MCF 10A (cell line): ENCODE results near the gene CHST1. TPM values are rescaled to one million over a fixed set of nuclear protein-coding genes. Genes with fewer than 3 reads are reported as not detected.

Source experiments
- BruUV-seq: library from RNA; stranded (reverse); fragments of 400-500 nt; replicated peaks from 2 replicates; lab custom pipeline; 2021; lab: Mats Ljungman, UMichigan
- CTCF ChIA-PET: fragments of 300-600 bp; sonication (Branson Sonifier 250); formaldehyde crosslinking; extraction: SDS; loops from one replicate; lab custom pipeline; 2021; ENCODE audit warnings: antibody characterized with exemption, inconsistent platforms; lab: Yijun Ruan, JAX
- POLR2A ChIA-PET: fragments of 300-600, 350-650 bp; sonication (Branson Sonifier 250); formaldehyde crosslinking; extraction: SDS; loops from one replicate; lab custom pipeline; 2020; ENCODE audit warnings: antibody characterized with exemption, inconsistent platforms; lab: Yijun Ruan, JAX
- DNase-seq: peaks from one replicate; pipeline ENCODE4 v3.0.0-alpha.2; 2018; ENCODE audit not compliant: unreplicated experiment
- H3K27ac Mint-ChIP-seq: one replicate; pipeline ENCODE4 v1.8.0; 2022; ENCODE audit warnings: mild to moderate bottlenecking, low read depth, mixed read lengths; ENCODE audit not compliant: unreplicated experiment
- H3K27me3 Mint-ChIP-seq: one replicate; pipeline ENCODE4 v1.8.0; 2022; ENCODE audit warnings: mixed read lengths; ENCODE audit not compliant: insufficient read depth, unreplicated experiment
- H3K36me3 Mint-ChIP-seq: one replicate; pipeline ENCODE4 v1.8.0; 2022; ENCODE audit warnings: mild to moderate bottlenecking, moderate library complexity, mixed read lengths; ENCODE audit not compliant: insufficient read depth, unreplicated experiment
- H3K4me1 Mint-ChIP-seq: one replicate; pipeline ENCODE4 v1.8.0; 2022; ENCODE audit warnings: mixed read lengths; ENCODE audit not compliant: insufficient read depth, unreplicated experiment
- H3K4me3 Mint-ChIP-seq: one replicate; pipeline ENCODE4 v1.8.0; 2022; ENCODE audit warnings: mild to moderate bottlenecking, moderate library complexity, mixed read lengths; ENCODE audit not compliant: unreplicated experiment
- H3K9me3 Mint-ChIP-seq: one replicate; pipeline ENCODE4 v1.8.0; 2022; ENCODE audit warnings: mixed read lengths; ENCODE audit not compliant: unreplicated experiment
- CTCF ChIP-seq: fragments of 200-600 bp; IDR thresholded peaks from one replicate; pipeline ENCODE4 v1.8.0; 2022; ENCODE audit warnings: antibody characterized with exemption, mild to moderate bottlenecking; ENCODE audit not compliant: unreplicated experiment
- intact Hi-C: fragments of 100-400 bp; cut with micrococcal nuclease; formaldehyde crosslinking; loops from 2 replicates; pipeline ENCODE4 v1.14.1; 2022
- total RNA-seq: library from RNA; stranded (reverse); gene quantifications from 2 replicates; pipeline ENCODE4 v1.2.3, GENCODE V29; 2022

Gene CHST1
- total RNA-seq, 1 experiment from 2014 or later, result not detected

GRCh38 chr11:45658292-45658991 is 7.0 kb downstream of the CHST1 start:
- Mint-ChIP-seq H3K27ac (no peak overlapping the region), H3K4me1 (no peaks in the 10 kb centered on the region), H3K9me3 (no peaks in the 10 kb centered on the region), H3K27me3 (peaks cover 26% of the 10 kb centered on the region), H3K36me3 (no peaks in the 10 kb centered on the region), H3K4me3 (no peak overlapping the region)
- peak; percentile 27 for DNase-seq
- ChIA-PET POLR2A (interaction anchor here (0.5 kb wide), 1 partner anchor 1388 kb away, joined by 5 read pairs; no protein-coding TSS in a partner anchor), CTCF (interaction anchor here (0.6 to 7.6 kb wide), 11 partner anchors 11 to 468 kb away, joined by 3 to 62 read pairs (median 4); no protein-coding TSS in a partner anchor)
- intact Hi-C loops, result no loop called here
- TF ChIP-seq CTCF, result no peak
- no TSS peak for BruUV-seq

GRCh38 chr11:45657496-45658260 is 7.7 kb downstream of the CHST1 start:
- Mint-ChIP-seq H3K9me3 (no peaks in the 10 kb centered on the region), H3K4me3 (no peak overlapping the region), H3K4me1 (no peaks in the 10 kb centered on the region), H3K36me3 (no peaks in the 10 kb centered on the region), H3K27me3 (peaks cover 18% of the 10 kb centered on the region), H3K27ac (no peak overlapping the region)
- intact Hi-C loops, result no loop called here
- TF ChIP-seq CTCF, result no peak
- ChIA-PET CTCF (interaction anchor here (0.6 to 7.6 kb wide), 13 partner anchors 12 to 467 kb away, joined by 3 to 64 read pairs (median 5); no protein-coding TSS in a partner anchor), POLR2A (interaction anchor here (0.5 kb wide), 1 partner anchor 1389 kb away, joined by 5 read pairs; no protein-coding TSS in a partner anchor)
- no peak for DNase-seq
- BruUV-seq, result no TSS peak

- POLR2A ChIA-PET, result interaction anchor here (0.7 to 1.4 kb wide), 3 partner anchors 116 to 285 kb away, joined by 3 read pairs; partner anchors contain the start of gene CRY2
- H3K4me1 Mint-ChIP-seq, result no peaks in the 10 kb centered on the region
- no peak for TF ChIP-seq CTCF
- no peaks in the 10 kb centered on the region for H3K9me3 Mint-ChIP-seq
- BruUV-seq, result no TSS peak
- peaks cover 6% of the 10 kb centered on the region for H3K27me3 Mint-ChIP-seq
- no peak overlapping the region for H3K27ac Mint-ChIP-seq
- intact Hi-C loops, result loop anchor here (1.0 to 2.0 kb wide), 3 partner anchors 117 to 316 kb away; no protein-coding TSS in a partner anchor
- CTCF ChIA-PET, result interaction anchor here (0.6 to 7.6 kb wide), 24 partner anchors 9 to 453 kb away, joined by 3 to 64 read pairs (median 6); no protein-coding TSS in a partner anchor
- H3K4me3 Mint-ChIP-seq, result no peak overlapping the region
- H3K36me3 Mint-ChIP-seq, result no peaks in the 10 kb centered on the region
- no peak for DNase-seq
These were observed 9.6 kb downstream of the CHST1 start for GRCh38 chr11:45655831-45656230.

GRCh38 chr11:45655347-45655756 is 10.1 kb downstream of the CHST1 start:
- CTCF ChIA-PET, result interaction anchor here (0.6 to 7.6 kb wide), 54 partner anchors 9 to 453 kb away, joined by 3 to 64 read pairs (median 4); no protein-coding TSS in a partner anchor
- peak; percentile 89 for TF ChIP-seq CTCF
- Mint-ChIP-seq H3K4me3 (no peak overlapping the region), H3K36me3 (no peaks in the 10 kb centered on the region), H3K27ac (no peak overlapping the region), H3K4me1 (no peaks in the 10 kb centered on the region), H3K27me3 (peaks cover 1% of the 10 kb centered on the region), H3K9me3 (no peaks in the 10 kb centered on the region)
- POLR2A ChIA-PET, result interaction anchor here (0.8 to 1.4 kb wide), 2 partner anchors 116 to 188 kb away, joined by 3 read pairs; no protein-coding TSS in a partner anchor
- BruUV-seq, result no TSS peak
- intact Hi-C loops, result loop anchor here (1.0 to 2.0 kb wide), 3 partner anchors 117 to 315 kb away; no protein-coding TSS in a partner anchor
- DNase-seq, result peak; percentile 63
